GM19193 (cell line): ENCODE results near the gene P4HA3.

Experiments used
- POLR2A ChIP-seq: IDR thresholded peaks from 4 replicates; pipeline ENCODE4 v1.6.1; 2011; ENCODE audit not compliant: insufficient read depth, insufficient read length; ENCODE audit errors: extremely low read depth

Gene P4HA3

DNA sequence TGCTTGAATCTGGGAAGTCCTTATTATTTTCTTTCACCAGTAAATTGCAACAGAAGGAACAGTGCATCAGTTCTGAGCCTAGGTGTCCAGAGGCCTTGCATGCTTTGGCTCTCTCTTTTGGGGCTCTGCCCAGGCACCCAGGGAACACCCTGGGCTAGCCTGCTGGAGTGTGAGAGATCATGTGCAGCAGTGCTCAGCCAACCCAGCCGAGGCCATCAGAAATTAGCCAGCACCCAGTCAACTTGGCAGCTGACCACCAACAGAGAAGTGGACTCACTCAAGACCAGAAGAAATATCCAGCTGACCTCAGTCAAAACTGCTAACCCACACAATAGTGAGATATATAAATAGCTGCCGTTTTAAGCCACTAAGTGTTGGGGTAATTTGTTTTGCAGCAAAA, 11.2 kb upstream of the P4HA3 start:
- TF ChIP-seq POLR2A = no peak

DNA sequence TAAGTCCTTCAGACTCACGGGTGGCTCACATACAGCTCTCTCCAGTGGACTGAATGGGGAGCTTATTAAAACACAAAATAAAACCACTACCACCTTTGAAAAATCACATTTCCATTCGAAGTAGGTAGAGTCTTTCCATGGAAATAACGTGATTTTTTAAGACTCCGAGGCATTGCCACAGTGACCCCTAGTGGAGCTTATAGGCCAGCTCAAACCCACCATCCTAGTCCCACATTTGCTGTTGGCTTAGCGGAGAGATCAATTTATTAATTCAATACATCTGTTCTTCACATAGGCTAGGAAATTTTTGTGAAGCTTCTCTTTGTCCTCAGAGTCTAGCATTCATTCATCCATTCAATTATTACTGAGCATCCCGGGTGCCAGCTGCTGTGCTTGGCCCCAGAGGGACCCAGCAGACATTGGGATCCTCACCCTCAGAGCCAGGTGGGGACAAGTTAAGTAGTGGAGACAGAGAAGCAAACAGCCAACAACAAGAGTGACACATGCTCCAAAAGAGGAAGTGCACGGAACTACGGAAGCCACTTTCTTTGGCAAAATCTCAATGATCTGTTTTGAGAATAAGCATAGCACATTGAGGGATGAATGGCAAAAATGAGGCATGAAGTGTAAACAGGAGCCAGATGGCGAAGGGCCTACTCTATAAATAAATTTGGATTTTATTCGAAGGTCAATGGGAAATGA, 10.2 kb upstream of the P4HA3 start:
- TF ChIP-seq POLR2A = no peak

DNA sequence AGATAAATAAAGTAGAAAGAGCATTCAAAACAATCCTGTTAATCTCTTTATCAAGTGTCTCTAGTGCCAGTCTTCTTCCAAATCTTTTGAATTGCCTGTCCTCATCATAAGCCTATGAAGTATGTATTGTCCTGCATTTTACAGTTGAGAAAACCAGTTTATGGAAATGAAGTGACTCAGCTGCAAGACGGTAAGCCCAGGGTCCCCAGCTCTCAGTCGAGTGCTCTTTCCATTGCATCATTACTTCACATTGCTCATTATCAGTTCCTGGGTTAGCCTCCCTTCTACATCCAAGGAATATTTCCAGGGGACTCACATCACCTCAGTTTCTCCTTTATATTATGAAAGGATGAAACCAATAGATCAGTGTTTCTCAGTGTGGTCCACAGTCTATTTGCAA, 9.1 kb upstream of the P4HA3 start:
- TF ChIP-seq POLR2A = no peak

DNA sequence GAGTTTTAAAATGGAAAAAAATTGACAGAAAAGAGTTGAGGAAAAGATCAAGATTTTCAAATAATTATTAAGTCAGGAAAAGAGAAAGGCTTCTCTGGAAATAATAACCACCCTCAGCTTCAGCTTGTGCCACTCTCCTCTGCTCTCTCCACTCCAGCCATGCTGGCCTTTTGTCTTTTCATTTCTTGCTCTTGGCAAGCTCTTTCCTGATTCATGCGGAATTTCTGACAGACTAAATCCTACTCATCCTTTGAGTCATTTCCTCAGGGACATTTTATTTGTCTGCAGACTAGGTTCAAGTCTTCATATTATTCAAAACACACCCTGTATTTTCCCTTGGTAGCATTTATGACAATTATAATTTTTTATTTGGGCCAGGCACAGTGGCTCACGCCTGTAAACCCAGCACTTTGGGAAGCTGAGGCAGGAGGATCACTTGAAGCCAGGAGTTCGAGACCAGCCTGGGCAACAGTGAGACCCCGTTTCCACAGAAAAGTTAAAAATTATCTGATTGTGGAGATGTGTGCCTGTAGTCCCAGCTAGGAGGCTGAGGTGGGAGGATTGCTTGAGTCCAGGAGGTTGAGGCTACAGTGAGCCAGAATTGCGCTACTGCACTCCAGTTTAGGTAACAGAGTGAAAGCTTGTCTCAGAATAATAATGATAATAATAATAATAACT, 7.8 kb upstream of the P4HA3 start:
- no peak for TF ChIP-seq POLR2A

DNA sequence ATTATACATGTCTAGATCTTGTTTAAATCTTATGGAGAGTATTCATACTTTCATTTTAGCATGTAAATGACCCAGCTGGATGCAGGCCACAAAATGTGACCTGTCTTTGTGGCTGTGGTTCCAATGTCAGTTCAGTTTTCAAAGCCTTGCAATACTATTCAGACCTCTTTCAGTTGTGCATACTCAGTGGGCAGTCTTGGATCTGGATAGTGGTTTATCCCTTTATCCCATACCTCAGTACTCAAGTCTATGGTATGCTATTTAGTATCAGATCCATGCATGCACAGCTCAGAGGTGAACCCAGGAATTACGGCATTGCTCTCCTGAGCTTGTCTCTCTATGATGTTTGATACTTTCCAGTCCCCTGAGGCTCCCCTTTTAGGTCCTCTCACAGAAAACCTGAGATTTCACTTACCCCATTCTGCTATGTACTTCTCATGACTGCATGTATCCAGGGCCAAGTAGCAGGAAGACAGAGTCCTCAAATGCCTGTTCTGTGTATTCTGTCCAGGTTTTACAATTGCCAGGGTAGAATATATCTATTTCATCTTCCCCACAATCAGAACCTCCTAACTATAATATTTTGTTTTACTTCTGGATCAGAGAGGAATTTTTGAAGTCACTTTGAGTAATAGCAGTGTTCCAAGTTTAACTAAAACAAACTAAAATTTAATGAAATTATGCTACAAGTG, 6.9 kb upstream of the P4HA3 start:
- TF ChIP-seq POLR2A = no peak

DNA sequence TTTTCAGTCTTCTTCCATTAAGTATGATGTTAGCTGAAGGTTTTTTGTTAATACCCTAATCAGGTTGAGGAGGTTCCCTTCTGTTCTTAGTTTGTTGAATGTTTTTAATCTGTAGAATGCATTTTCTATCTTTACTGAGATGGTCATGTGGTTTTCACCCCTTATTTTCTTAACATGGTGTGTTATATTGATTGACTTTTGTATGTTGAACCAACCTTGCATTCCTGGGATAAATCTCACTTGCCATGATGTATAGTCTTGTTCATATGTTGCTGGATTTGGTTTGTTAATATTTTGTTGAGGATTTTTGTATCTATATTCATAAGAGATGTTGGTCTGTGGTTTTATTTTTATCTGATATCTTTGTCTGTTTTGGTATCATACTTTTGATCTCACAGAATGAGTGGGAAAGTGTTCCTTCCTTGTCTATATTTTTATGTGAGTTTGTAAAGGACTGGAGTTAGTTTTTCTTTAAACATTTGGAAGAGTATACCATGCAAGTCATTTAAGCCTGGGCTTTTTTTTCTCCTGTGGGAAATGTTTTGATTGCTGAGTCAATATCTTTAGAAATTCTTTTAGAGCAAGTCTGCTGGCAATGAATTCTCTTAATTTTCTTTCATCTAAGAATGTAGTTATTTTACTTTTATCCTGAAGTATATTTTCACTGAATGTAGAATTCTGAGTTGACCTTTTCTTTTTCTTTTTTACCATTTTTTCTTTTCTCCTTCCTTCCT, 5.5 kb upstream of the P4HA3 start:
- no peak for TF ChIP-seq POLR2A

DNA sequence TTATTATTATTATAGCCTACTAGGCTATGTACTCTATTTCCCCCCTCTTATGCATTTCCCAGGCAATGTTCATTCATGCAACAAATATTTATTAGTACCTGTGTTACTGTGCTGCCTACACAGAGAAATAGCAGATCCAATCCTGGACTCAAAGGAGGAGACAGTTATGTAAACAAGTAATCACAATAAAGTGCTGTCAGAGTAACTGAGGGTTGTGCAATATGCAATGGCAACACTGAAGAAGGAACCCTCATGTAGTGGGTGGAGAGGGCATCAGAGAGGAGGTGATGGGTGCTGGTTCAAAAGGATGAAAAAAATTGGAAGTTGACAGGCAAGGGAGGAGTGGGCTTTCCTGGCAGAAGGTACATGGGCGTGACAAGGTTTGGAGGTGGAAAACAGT, 886 bp upstream of the P4HA3 start:
- TF ChIP-seq POLR2A = no peak

DNA sequence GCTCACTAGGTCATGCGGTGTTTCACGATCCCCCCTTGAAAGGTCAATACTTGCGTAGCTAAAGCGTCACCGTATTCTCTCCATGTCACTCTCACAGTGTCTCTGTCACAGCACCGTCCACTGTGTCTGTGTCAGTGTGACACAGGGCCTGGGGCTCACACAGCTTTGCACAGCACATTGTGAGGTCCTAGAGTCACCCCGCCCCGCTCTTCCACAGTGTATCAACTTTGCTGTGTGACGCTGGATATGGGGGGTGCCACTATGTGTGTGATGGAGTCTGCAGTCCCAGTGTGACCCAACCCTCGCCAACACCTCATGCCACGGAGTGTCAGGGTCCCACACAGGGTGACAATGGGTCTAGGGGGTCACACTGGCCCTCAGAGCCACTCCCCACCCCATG, 583 bp downstream of the P4HA3 start:
- no peak for TF ChIP-seq POLR2A

DNA sequence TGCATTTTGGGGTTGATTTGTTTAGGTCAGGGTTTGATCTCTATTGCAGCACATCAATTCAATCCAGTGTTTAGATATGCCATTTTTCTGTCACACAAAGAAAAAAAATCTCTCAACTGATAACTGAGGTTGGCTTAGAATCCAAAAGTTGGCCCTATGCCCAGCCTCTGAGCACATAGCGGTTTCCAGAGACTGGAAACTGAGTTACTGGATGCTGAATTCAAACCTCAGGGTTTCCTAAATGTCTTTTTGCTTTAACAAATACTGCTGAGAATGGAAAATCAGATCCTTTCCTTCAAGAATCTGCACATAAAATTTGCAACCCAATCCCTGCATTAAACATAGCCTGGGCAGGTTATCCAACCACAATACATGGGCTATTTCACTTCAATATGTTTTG, 4.0 kb downstream of the P4HA3 start:
- no peak for TF ChIP-seq POLR2A

DNA sequence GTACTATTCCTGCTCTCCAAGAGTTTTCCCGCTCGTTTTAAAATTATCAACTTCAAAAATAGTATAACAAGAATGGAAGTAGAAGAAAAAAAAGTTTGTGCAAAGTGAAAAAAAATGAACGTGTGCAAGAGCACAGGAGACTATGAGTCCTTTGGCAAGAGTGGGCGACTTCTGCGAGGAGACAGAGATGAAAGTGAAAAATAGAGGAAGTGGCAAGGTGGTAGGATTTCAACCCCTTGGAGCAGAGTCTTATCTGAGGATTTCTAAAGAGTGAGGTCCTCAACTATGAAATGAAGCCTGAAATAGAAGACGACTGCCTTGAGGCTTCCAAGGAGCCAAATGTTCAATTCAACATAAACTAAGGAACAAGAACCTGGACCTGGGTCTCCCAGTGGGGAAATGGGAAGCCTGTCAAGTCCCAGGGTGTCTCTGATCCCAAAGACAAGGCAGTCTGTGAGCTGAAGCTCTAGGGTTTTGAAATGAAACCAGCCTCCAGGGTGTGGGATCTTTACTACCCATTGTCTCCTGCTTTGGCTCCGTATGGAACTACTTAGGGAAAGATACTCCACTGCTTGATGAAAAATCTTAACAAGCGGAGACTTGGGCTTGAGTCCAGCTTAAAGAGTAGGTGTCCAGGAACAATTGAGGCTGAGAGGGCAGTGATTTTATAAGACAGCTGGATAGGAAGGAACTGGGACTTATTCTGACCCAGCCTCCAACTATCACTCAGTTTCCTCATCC, 4.8 kb downstream of the P4HA3 start:
- TF ChIP-seq POLR2A = no peak

DNA sequence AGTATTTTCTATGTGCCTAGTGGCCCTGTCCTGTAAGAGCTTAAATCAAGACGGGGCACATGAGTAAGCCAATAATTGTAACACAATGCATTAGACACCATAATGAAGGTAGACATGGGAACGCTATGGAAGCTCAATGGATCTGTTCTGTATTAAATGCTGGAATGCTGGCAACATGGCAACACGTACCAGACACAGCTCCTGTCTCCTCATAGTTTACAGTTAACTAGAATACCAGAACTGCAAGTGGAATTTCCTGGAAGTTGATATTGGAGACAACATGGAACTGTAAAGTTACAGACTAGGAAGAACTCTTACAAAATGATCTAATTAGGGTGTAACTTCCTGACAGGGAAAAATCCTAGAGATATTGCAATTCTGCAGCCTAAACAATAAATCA, 12.4 kb downstream of the P4HA3 start:
- no peak for TF ChIP-seq POLR2A

DNA sequence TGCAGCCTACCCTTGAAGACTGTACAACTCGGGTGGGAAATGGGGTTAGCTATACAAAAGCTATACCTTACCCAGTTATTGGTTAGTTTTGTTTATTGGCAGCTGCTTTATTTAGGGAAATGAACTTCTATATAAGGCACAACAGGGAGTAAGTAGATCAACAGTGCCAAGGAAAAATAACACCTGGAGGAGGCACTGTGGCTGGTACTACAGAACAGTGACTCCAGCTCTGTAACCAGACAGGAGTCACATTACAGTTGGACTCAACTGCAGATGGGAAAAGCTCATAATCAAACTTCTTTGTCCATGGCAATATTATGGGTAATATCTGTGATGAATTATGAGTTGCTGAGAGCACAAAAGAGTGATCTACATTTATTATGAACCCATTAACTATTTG, 14.0 kb downstream of the P4HA3 start:
- no peak for TF ChIP-seq POLR2A

DNA sequence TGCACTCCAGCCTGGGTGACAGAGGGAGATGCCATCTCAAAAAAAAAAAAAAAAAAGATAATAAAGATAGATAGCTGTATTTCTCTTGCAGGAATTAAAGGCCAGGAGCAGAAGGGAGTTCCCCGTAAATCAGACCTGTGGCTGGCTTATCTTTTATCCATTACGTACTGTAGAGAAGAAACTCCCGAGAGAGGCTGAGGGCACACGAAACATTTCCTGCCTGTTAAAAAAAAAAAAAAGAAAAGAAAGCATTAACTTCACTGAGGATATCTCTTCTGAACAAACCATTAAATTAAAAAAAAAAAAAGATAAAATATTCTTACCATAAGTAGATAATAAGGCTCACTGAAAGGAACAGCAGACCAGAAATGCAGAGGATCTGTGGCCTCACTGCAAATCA, 22.5 kb downstream of the P4HA3 start:
- no peak for TF ChIP-seq POLR2A

DNA sequence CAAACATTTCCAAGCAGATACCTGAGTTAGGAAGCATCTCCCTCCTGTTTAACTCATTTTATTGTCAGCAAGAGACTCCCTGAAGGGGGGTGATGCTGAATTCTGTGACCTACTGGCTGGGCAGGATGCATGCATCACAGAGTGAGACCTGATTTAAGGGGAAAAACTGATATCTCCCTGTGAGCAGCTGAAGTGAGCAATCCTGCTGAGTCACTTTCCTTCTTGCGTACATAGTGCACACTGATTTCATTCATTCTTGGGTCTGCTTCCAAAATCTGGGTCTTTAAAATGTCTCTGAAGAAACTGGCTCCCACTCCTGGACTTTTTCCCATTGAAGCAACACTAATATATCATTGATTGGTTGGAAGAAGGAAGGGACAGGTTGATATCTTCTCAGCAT, 23.3 kb downstream of the P4HA3 start:
- TF ChIP-seq POLR2A = no peak

DNA sequence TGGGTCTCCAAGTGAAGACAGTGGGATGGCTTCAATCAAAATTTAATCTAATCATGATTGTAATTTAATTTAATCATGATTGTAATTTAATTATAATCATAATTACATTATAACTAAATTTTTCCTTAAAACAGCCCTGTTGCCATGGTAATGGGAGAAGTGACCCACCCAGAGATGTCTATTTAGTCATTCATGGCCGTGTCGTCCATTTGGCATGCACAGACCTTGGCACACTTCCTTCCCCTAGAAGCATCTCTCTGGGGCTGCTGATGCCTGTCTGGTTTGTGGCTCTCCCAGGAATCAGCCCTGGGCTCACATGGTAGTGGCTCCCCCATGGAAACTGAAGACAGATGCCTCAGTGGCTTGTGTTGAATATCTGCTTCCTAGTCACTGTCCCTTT, 27.0 kb downstream of the P4HA3 start:
- TF ChIP-seq POLR2A = no peak
